GM21576 (cell line): Measurements from ENCODE around the gene SERPINE3.

Experiments used
- ATAC-seq: cut with Tn5 transposase; IDR thresholded peaks from one replicate; pipeline ENCODE4 v1.9.1; 2021; ENCODE audit warnings: mild to moderate bottlenecking, moderate library complexity; ENCODE audit not compliant: unreplicated experiment

Gene SERPINE3

DNA sequence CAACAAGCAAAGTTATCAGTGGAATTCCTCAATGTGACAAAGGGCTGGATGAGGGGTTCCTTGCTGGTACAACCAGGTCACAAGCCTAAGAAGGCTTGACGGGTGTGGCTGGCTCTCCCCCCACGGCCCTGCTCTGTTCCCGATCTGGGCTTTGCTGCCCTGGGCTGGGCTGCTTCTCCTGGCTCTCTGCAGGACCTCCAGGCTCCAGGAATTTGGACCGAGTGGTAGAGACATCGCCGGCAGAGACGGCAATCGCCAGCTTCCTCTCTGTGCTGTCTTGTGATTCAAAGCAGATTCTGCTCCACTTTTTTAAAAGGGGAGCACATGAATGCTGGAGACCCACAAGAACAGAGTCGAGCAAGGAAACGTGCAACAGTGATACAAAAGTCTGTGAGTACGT lies at the start of gene SERPINE3:
SERPINE3 (plus strand) TSS at position 338 of the 400 bp plus-strand sequence. CDS start 1,401 bp downstream, outside the sequence.
- no peak for ATAC-seq

DNA sequence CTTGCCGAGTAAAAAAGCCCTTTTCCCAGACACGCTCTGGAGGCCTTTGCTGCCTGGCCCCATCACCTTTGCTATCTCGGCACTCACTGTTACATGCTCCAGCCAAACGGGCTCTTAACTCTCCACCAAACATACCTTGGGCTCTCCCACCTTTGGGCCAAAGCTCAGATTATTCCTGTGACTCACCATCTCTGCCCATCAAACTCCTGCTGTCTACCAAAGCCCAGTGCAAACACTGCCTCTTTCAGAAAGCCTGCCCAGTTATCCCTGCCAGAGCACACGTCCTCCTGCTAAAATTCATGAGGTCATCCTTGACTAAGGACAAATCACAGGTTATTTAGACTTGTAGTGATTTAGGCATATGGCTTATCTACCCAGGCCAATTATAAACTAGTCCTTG lies 48.1 kb upstream of the SERPINE3 start:
- ATAC-seq: no peak

DNA sequence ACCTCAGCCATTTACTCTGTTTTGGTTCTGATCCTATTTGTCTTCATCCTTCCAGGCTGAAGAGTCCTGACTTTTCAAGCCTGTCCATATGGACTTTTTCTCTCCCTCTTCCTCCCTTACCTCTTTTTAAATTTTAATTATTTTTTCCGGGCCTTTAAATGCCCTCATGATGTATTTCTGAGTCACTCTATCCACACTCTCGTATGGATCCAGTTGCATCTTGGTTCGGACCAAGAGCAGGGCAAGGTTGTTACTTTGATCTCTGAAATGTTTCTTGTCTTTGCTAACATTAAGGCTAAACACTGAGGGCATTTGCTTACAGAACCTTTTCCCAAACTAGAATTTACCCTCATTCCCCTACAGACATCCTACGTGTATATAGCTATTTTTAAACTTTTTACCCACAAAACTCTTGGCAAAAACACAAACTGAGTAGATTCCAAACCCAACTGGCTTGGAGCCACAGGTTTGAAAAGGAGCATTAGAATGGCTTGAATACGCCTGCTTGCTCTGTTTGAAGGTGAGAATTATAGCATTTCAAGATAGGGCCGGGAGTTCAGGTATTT lies 47.4 kb upstream of the SERPINE3 start:
- ATAC-seq: no peak

DNA sequence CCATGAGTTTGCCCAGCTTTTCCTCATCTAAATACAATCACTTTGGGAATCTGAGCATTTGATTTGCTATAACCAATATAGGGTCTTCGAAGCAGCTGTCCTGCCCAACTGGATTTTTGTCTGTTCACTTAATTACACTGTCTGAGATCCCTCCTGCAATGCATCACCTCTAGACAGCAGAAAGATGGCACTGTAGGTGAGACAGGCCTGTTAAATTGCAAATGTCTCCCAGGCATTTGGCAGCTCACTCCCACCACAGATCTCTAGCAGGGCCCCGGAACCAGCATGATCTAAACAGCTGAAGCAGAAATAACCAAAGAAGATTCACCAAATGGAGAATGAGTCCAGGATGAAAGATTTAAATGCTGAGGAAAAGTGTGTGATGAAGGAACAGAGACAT lies 41.9 kb upstream of the SERPINE3 start:
- ATAC-seq: no peak

DNA sequence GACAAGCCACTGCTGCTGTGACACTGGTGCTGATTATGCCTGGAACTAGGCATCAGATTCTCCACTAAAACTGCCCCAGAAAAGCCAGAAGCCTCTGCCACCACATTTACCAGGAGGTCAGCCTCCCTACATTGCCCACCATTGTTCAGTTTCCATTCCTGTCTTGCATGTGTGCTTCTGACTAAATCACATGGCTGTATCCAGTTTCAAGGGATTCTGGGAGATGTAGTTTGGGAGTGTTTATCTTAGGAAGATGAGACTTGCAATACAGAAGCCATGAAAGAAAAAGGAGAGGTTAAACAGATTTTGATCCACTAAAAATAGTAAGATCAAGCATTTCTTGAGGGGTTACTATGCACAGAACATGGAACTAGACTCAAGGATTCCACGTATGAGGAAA lies 40.7 kb upstream of the SERPINE3 start:
- no peak for ATAC-seq

DNA sequence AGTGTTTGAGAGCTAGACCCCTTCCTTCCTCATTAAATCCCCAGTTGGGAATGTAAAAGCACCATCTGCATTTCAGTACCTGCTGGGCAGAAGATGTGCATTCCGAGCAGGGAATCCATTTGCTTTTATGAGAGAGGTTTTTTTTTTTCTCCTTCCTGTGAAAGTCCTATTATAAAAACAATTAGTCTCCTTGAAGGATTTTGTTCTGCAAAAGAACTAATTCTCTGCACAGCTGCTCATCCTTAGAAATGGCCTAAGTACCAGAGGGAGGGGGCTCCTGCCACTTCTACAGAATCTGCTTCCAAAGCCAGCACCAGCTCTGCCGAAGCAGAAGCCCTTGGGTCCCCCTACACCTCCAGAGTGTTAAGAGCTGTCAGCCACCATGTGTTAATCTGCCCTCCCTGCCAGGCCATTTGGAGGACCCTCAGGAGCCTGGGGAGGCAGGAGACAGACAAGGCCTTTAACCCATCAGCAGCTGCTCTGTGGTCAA lies 36.4 kb upstream of the SERPINE3 start:
- no peak for ATAC-seq

DNA sequence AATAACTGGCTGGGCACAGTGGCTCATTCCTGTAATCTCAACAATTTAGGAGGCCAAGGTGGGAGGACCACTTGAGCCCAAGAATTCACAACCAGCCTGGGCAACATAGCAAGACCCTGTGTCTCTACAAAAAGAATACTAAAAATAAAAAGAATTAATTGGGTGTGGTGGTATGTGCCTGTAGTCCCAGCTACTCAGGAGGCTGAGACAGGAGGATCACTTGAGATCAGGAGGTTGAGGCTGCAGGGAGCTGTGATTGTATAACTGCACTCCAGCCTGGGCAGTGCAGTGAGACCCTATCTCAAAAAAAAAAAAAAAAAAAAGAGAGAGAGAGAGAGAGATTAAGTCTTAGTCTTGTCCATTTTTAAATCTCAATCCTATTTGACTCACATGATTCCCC lies 35.6 kb upstream of the SERPINE3 start:
- ATAC-seq: no peak

DNA sequence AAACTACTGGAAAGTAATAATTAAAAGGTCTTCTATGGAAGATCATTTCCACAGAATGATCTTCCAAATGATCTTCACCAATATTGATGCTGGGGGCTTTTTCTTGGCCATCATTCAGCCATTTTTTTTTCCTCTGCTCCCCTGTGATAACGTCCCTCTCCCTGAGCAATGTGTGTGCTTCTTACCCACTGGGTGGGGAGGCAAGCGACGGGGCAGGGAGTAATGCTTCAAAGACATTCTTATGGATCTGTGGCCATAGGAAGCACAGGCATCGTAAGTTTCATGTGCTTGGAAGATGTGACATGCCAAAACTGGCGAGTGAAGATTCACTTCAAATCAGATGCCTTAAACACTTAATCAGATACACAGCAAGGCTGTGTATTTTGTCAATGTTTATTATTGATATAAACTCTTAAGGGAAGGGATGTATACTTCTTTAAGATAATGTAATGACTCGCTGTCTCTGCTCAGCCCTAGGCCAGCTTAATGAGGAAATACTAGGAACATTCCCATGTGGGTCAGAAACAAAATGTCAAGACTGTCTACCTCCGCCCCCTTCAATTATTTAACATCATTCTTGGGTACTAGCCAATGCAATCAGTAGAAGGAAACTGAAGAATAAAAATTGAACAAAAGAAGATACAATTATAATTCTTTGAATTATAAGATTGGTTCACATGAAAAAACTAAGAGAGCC lies 34.1 kb upstream of the SERPINE3 start:
- no peak for ATAC-seq

DNA sequence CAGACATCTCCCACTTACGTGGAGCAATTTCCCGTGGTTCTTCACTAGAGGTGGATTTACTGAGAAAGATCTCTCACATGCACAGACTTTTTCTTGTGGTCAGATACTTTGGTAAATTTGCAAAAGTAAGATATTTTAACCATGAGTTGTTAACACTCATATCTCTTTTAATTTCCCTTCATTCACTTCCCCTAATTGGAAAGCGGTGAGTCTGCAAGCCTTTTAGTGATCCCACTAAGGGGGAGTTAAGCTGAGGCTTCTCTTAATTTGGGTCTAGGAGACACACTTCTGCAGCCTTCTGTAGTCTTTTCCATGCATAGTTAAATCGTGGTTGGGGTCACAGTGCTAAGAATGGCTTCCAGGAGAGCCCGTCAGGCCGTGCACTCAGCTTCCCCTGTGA lies 30.7 kb upstream of the SERPINE3 start:
- ATAC-seq: no peak

DNA sequence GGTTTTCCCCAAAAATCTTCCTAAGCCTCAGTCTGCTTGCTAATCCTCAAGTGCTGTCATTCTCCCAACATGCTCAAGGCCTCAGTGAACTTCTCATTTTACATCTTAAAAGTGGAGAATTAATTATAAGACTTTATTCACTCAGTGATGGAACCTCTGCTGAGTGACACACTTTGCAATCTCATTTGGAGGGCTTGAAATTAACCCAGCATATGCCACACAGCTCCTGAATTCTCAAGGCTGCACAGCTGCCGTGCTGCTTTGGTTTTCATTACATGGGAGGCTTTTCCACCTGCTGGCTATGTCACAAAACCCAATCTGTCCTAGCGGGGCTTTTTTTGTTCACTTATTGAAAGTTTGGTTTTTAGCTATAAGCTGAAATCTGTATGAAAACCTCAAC lies 28.3 kb upstream of the SERPINE3 start:
- ATAC-seq: no peak

DNA sequence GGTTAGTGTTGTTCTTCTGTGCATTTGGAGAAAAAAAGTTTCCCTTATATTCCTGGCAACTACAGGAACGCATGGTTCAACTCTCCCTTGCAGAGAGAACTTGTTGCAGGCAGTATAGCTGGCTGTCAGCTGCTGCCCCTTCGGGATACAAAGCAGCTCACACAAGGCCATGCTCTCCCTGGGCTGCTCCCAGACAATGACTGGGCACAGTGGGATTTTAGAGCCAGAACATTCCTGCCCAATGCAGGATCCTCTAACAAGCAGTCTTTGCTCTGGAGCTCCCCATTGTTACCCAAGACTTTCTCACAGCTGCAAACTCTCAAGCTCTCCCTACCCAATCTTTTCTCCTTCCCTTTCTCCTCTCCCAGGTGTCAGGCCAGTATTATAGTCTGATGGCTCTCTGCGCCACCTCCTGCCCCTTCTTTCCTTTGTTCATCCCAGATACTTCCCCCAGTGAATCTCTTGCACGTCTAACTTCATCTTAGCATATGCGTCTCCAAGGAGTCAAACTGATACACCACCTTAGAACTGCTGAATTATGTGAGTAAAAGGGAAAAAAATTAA lies 27.5 kb upstream of the SERPINE3 start:
- ATAC-seq: no peak

DNA sequence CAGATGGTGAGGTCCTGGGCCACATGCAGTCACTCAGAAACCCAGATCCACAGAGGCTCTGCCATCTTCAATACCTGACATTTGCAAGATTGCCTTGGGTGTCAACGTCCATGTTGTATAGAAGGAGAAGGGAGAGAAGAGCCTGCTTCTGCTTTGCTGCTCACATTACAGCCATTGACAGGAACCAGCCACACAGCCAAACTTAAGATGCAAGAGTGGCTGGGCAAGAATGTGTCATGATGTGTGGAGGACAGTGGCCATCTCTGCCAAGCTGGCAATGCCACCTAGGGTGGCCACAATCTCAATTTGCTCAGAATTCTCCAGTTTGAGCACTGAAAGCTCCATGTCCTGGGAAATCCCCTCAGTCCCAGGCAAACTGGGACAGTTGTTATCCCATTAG lies 25.9 kb upstream of the SERPINE3 start:
- no peak for ATAC-seq

DNA sequence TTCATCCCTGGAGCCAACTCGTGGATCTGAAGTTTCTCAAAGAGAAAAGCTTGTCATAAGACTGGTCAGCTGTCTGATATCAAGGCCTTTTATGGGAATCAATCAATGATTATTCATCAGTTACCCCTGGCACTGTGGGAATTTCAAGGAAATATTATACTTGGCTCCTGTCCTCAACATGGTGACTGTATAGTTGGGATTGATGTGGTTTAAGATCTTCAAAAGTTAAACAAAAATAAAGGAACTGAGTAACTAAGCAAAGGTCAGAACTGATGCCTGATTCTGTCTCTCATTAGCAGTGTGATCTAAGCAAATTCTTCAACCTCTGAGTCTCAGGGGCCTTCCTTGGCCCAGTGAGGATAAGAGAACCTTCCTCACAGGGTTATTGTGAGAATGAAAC lies 22.2 kb upstream of the SERPINE3 start:
- no peak for ATAC-seq

DNA sequence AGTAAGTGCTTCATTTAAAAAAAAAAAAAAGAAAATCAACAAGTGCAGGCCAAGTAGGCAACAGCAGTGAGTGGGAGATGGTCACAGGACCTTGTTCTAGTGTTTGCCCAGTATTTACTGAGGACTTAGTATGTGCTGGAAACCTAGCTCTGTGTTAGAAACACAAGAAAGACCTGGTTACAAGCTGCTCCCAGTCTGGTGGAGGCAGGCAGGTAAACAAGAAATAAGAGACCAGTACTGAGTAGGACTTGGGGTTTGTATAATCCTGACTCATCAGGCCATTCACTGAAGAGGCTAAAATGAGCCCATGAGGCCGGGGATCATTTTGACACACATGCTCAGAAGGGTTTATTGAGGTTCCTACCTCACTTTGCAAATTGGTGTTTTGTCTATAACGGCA lies 21.5 kb upstream of the SERPINE3 start:
- no peak for ATAC-seq

DNA sequence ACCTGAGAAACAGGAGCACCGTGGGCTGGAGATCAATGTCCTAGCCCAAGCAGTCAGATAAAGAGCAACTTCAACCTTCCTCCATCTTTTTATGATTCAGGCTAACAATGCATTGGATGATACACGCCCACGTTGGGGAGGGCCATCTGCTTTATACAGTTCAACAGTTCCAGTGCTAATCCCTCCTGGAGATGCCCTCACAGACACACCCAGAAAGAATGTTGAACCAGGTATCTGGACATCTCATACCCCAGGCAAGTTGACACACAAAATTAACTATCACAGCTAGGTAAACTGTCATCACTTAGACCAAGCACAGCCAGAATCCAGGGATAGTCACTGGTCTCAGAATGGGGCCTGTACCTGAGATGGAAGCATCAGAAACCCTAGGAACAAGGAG lies 20.6 kb upstream of the SERPINE3 start:
- ATAC-seq: no peak

DNA sequence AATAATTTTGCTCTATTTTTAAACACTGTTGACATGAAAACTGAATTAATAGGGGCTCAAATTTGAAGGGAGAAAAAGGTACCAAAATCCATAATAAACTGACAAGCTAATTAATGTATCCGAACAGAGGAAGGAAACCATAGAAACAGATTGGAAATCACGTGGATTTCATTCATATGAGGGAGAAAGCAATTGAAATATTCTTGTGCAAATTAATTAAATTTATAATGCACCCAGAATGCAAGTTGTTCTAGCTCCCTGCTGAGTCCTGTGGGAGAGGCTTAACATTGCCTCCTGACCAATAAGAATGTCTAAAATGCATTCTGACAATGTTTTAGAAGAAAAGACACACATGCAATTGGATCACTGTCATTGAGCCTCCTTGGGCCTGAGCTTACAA lies 17.7 kb upstream of the SERPINE3 start:
- no peak for ATAC-seq

DNA sequence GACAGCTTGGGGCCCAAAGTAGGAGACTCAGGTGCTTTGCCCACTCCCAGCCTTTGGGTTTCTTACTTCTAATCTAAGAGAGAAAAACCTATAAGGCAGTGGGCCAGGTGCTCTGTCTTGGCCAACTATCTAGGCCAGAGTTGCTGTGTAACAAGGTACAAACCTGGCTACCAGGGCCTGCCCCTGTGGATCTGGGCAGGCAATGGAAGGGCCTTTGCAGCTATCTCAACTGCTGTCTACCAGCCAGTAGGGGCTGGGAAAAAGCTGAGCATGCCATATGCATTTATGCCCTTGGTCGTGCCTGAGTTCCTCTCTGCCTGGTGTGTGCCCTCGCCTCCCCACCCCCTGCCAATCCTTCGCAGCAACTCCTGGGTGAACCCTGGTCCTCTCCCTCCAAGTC lies 16.7 kb upstream of the SERPINE3 start:
- no peak for ATAC-seq

DNA sequence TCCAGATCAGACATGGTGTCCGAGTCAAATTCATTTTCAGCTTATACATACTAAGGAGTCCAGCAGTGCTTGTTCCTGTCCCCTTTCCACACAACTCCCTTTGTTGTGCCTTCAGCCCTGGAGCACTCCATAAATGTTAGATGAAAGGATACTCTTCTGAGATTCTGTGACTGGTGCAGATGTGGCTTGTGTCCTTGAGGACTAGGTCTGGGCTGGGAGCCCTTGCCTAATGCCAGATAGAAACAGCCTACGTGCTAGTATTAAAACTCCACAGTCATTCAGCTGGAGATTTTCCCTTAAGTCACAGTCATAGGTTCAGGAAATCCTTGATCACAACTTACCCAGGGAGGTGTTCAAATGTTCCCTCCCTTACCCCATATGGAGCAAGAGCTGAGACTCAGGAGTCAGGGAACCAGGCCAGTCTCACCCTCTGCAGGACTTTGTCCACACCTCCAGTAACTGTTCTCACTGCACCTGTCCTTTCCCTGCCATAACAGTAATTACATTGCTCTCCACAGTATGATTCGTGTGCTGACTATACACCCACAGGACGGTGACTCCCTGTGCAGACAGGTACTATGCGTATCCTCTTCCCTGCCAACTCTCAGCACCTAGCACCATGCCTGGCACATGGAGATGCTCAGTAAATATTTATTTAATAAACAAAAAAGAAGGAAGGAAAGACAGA lies 15.5 kb upstream of the SERPINE3 start:
- no peak for ATAC-seq

DNA sequence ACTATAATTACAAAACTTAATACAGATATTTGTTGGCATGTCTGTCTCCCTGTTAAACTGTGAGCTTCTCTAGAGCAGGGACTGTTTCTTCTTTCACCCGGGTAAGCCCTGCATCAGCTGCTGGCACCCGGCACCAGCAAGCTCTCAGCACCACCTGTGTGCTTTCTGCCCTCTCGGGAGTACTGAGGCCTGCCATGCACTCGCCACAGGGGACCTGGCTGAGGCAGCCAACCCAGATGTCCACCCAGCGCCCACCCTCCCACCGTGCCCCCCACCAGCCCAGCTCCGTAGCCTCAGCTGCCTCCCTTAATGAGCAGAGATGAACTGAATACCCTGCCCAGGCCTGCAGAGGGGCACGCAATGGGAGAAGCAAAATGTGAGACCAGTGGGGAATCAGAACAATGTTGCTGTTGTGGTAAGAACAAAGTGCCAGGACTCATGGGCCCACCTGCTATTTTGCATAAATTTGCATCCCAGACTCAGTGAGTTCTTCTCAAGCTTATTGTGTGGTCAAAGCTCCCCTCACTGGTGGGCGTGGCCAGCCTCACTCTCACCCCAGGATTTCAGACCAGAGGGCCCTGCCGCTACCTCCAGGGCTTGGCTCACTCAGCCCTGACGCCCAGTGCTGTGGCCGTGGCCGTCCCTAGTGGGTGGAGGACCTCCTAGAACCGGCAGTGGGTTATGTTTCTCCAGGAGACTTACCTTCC lies 14.6 kb upstream of the SERPINE3 start:
- ATAC-seq: no peak

DNA sequence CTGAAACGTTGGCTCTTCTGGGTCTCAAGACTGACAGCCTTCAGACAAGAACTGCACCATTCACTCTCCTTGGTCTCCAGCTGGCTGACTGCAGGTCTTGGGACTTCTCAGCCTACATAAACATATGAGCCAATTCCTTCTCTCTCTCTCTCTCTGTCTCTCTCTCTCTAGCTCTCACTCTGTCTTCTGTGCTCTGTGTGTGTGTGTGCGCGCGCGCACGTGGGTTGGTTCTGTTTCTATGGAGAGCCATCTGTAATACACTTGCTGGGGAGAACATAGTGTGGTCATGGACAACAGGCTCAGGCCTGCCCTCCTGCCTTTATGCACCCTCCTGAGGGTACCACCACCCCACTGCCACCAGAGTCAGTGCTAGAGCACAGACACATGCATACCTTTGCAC lies 13.7 kb upstream of the SERPINE3 start:
- ATAC-seq: no peak

DNA sequence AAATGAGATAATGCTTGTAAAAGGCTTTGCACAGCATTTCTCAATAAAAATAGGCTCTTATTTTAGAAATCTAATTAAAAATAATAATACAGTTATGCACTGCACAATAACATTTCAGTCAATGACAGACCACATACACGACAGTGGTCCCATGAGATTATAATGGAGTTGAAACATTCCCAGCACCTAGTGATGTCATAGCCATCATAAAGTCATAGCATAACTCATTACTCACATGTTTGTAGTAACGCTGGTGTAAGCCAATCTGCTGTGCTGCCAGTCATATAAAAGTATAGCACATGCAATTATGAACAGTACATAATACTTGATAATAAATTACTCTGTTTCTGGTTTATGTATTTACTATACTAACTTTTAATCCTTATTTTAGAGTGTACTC lies 12.7 kb upstream of the SERPINE3 start:
- ATAC-seq: no peak
